GM12878 (cell line): Measurements from ENCODE around the gene DDC. TPM values are rescaled to one million over a fixed set of nuclear protein-coding genes. Genes with fewer than 3 reads are reported as not detected.

ENCODE experiments used
- ATAC-seq: fragments of 200-7000 bp; cut with Tn5 transposase; 3 replicates; pipeline ENCODE4 v1.9.1; 2020; ENCODE audit warnings: mild to moderate bottlenecking, moderate library complexity
- BruUV-seq: library from RNA; stranded (reverse); fragments of 400-500 nt; replicated peaks from 2 replicates; lab custom pipeline; 2021; lab: Mats Ljungman, UMichigan
- CTCF ChIA-PET: fragments of 300-600 bp; sonication (Branson Sonifier 250); formaldehyde crosslinking; extraction: SDS; loops from one replicate; lab custom pipeline; 2021; ENCODE audit warnings: inconsistent platforms; lab: Yijun Ruan, JAX
- POLR2A ChIA-PET: fragments of 350-600 bp; formaldehyde crosslinking; extraction: SDS; loops from one replicate; lab custom pipeline; 2021; ENCODE audit warnings: inconsistent platforms; lab: Charles Lee
- RAD21 ChIA-PET: fragments of 300-600 bp; sonication (Branson Sonifier 250); formaldehyde crosslinking; loops from one replicate; lab custom pipeline; 2023; ENCODE audit warnings: antibody characterized with exemption; ENCODE audit not compliant: unreplicated experiment; lab: Charles Lee
- SMC1A ChIA-PET: fragments of 300-600 bp; sonication (Branson Sonifier 250); formaldehyde crosslinking; loops from one replicate; lab custom pipeline; 2023; ENCODE audit not compliant: unreplicated experiment, uncharacterized antibody; lab: Charles Lee
- DNase-seq: peaks from one replicate; pipeline ENCODE4 v3.0.0-alpha.2; 2011; ENCODE audit warnings: low read depth, low spot score
- FAIRE-seq: peaks from 3 replicates; lab custom pipeline; 2011; peaks lifted over from hg19 to GRCh38; lab: Jason Lieb, UNC
- H2AFZ ChIP-seq: 2 replicates; pipeline ENCODE4 v1.6.0; 2011; ENCODE audit warnings: low read depth, low read length, control low read depth; ENCODE audit not compliant: control insufficient read depth
- H3K27ac ChIP-seq: 2 replicates; pipeline ENCODE4 v1.5.1; 2011; ENCODE audit warnings: control low read depth; ENCODE audit not compliant: control insufficient read depth, insufficient read depth
- H3K27me3 ChIP-seq, 2 experiments: replicated peaks in 1 of 2; 2 replicates each; pipeline versions ENCODE4 v1.6.0 to v1.6.1; 2011; ENCODE audit warnings: low read length in 1 of 2; ENCODE audit not compliant: control insufficient read depth in 2 of 2, insufficient read depth in 2 of 2
- H3K36me3 ChIP-seq, 2 experiments: 2 replicates each; pipeline ENCODE4 v1.5.1; 2011; ENCODE audit warnings: low read length in 1 of 2; ENCODE audit not compliant: control insufficient read depth in 2 of 2, insufficient read depth in 2 of 2
- H3K4me1 ChIP-seq: 2 replicates; pipeline ENCODE4 v1.6.1; 2011; ENCODE audit warnings: mild to moderate bottlenecking, low read length, moderate library complexity, mixed read lengths; ENCODE audit not compliant: control insufficient read depth, insufficient read depth
- H3K4me2 ChIP-seq: 2 replicates; pipeline ENCODE4 v1.6.0; 2011; ENCODE audit warnings: control low read depth; ENCODE audit not compliant: control insufficient read depth, insufficient read depth
- H3K4me3 ChIP-seq: fragments of 200-600 bp; sonication (generic); 2 replicates; pipeline ENCODE4 v1.5.1; 2016
- H3K79me2 ChIP-seq: 2 replicates; pipeline ENCODE4 v1.6.0; 2011; ENCODE audit warnings: low read length; ENCODE audit not compliant: control insufficient read depth, insufficient read depth
- H3K9ac ChIP-seq: 2 replicates; pipeline ENCODE4 v1.8.0; 2011; ENCODE audit warnings: low read length, control low read depth, mixed read lengths; ENCODE audit not compliant: control insufficient read depth, insufficient read depth
- H3K9me3 ChIP-seq: replicated peaks from 3 replicates; pipeline ENCODE4 v1.5.1; 2011; ENCODE audit warnings: mild to moderate bottlenecking, low read length; ENCODE audit not compliant: control insufficient read depth, insufficient read depth
- H4K20me1 ChIP-seq: 2 replicates; pipeline ENCODE4 v1.6.0; 2011; ENCODE audit not compliant: control insufficient read depth, insufficient read depth
- ATF7 ChIP-seq: fragments of 450-650 bp; IDR thresholded peaks from 2 replicates; pipeline ENCODE4 v1.6.1; 2016; ENCODE audit warnings: low read depth, mild to moderate bottlenecking
- CREB1 ChIP-seq: IDR thresholded peaks from 2 replicates; pipeline ENCODE4 v1.6.1; 2012; ENCODE audit warnings: low read depth, mild to moderate bottlenecking, inconsistent platforms
- E2F4 ChIP-seq: IDR thresholded peaks from 2 replicates; pipeline ENCODE4 v1.6.1; 2012; ENCODE audit warnings: low read depth, low read length, improper control_type of control experiment
- EZH2 ChIP-seq: IDR thresholded peaks from 2 replicates; pipeline ENCODE4 v1.6.1; 2012; ENCODE audit warnings: low read depth, mild to moderate bottlenecking, control low read depth, inconsistent platforms, low read length, borderline replicate concordance; ENCODE audit not compliant: control insufficient read depth
- GATAD2B ChIP-seq: fragments of 450-650 bp; conservative IDR thresholded peaks from 2 replicates; pipeline ENCODE4 v1.6.1; 2017; ENCODE audit warnings: low read depth, mild to moderate bottlenecking, moderate library complexity
- HDAC6 ChIP-seq: fragments of 200-600 bp; sonication (generic); IDR thresholded peaks from one replicate; pipeline ENCODE4 v1.8.0; 2017; ENCODE audit warnings: antibody characterized with exemption; ENCODE audit not compliant: unreplicated experiment
- IRF3 ChIP-seq: fragments of 450-650 bp; IDR thresholded peaks from 2 replicates; pipeline ENCODE4 v1.6.1; 2014; ENCODE audit warnings: mild to moderate bottlenecking
- IRF4 ChIP-seq: IDR thresholded peaks from 2 replicates; pipeline ENCODE4 v1.6.1; 2011; ENCODE audit warnings: low read depth, low read length
- KAT2A ChIP-seq: conservative IDR thresholded peaks from 2 replicates; pipeline ENCODE4 v1.6.1; 2011; ENCODE audit warnings: low read depth, low read length; ENCODE audit not compliant: control insufficient read depth
- KDM1A ChIP-seq: fragments of 200-600 bp; sonication (generic); IDR thresholded peaks from 2 replicates; pipeline ENCODE4 v1.6.1; 2016; ENCODE audit warnings: borderline replicate concordance
- POLR2A ChIP-seq: IDR thresholded peaks from 2 replicates; pipeline ENCODE4 v1.6.1; 2011; ENCODE audit warnings: low read depth, mild to moderate bottlenecking, low read length
- RB1 ChIP-seq: fragments of 450-650 bp; formaldehyde crosslinking; IDR thresholded peaks from 2 replicates; pipeline ENCODE4 v1.6.1; 2017; ENCODE audit warnings: mild to moderate bottlenecking, borderline replicate concordance
- RCOR1 ChIP-seq: conservative IDR thresholded peaks from 2 replicates; pipeline ENCODE4 v1.6.1; 2012; ENCODE audit warnings: low read depth, low read length, improper control_type of control experiment
- SREBF1 ChIP-seq: IDR thresholded peaks from 2 replicates; pipeline ENCODE4 v1.6.1; 2012; ENCODE audit warnings: mild to moderate bottlenecking, low read length
- SUZ12 ChIP-seq: fragments of 200-600 bp; sonication (generic); IDR thresholded peaks from one replicate; pipeline ENCODE4 v1.6.1; 2018; ENCODE audit warnings: antibody characterized with exemption, mild to moderate bottlenecking; ENCODE audit not compliant: unreplicated experiment
- WGBS: methylation state at CpG from one replicate; pipeline ENCODE4 v1.1.6; 2016; ENCODE audit warnings: low lambda C conversion rate; ENCODE audit not compliant: insufficient replicate concordance, insufficient coverage; ENCODE audit errors: missing lambda C conversion rate; 5-methylcytosine and 5-hydroxymethylcytosine counted together
- in situ Hi-C: fragments of 300-500 bp; cut with MboI; formaldehyde crosslinking; loops from 9 replicates; pipeline ENCODE4 v1.14.3; 2018; ENCODE audit warnings: mixed read lengths
- intact Hi-C: fragments of 100-400 bp; cut with micrococcal nuclease; formaldehyde crosslinking; loops from one replicate; pipeline ENCODE4 v1.14.2; 2022; ENCODE audit not compliant: unreplicated experiment
- polyA plus RNA-seq, 11 experiments: library from polyadenylated mRNA; depleted of rRNA in 4 of 11; unstranded in 6 of 11; stranded (reverse) in 5 of 11; fragments of >200 nt; fragmentation: Nextera tagmentation in 4 of 11; fragmentation: Illumina TruSeq in 1 of 11; extraction: Ambion mirVana in 4 of 11; extraction: Trizol in 1 of 11; gene quantifications; 1 replicate in 1 of 11; 2 replicates in 10 of 11; pipeline versions ENCODE4 v1.2.1 to v1.2.3, GENCODE V29; 2011 to 2016; ENCODE audit warnings: inconsistent platforms in 2 of 11, missing spikeins in 2 of 11, low read depth in 1 of 11
- total RNA-seq, 4 experiments: library from RNA; depleted of rRNA in 3 of 4; stranded (reverse); fragments of >200 nt in 3 of 4; fragmentation: Illumina TruSeq in 1 of 4; extraction: Trizol in 1 of 4; gene quantifications; 2 replicates each; pipeline versions ENCODE4 v1.2.1 to v1.2.3, GENCODE V29; 2013 to 2021

The DDC gene
- total and polyA plus RNA-seq, 10 of the 15 experiments (the other 5 are each of a cell fraction or from before 2014, with no cell fraction given): not detected

GRCh38 chr7:50473531-50473930 lies 91.7 kb downstream of the DDC start:
- CTCF ChIA-PET: interaction anchor here (3.0 kb wide), 1 partner anchor 687 kb away, joined by 10 read pairs; no protein-coding TSS in a partner anchor
- no peak for TF ChIP-seq ATF7
- TF ChIP-seq RB1: no peak
- no peak for TF ChIP-seq KAT2A
- no peak for TF ChIP-seq SREBF1
- no peak for TF ChIP-seq CREB1
- no peak for TF ChIP-seq IRF4
- no peak for TF ChIP-seq GATAD2B
- no peak for TF ChIP-seq POLR2A
- no peak for TF ChIP-seq SUZ12
- no peak for TF ChIP-seq EZH2
- no peak for TF ChIP-seq RCOR1
- TF ChIP-seq, all 136 proteins: peak for 0
- Histone ChIP-seq H3K36me3 (no peaks in the 10 kb centered on the region), H3K27ac (no peak overlapping the region), H3K4me1 (no peaks in the 10 kb centered on the region), H2AFZ (no peak overlapping the region), H3K79me2 (no peaks in the 10 kb centered on the region), H4K20me1 (no peaks in the 10 kb centered on the region), H3K9me3 (no peaks in the 10 kb centered on the region), H3K27me3 (peaks cover 0 to 2% of the 10 kb centered on the region in 2 experiments; a peak in 3 of 4 replicates), H3K4me3 (no peak overlapping the region), H3K4me2 (no peak overlapping the region), H3K9ac (no peak overlapping the region)
- in situ Hi-C loops: no loop called here
- RAD21 ChIA-PET: no interaction called here
- ATAC-seq: no peak
- SMC1A ChIA-PET: no interaction called here
- intact Hi-C loops: no loop called here
- POLR2A ChIA-PET: no interaction called here
- no peak for FAIRE-seq
- no TSS peak for BruUV-seq
- DNase-seq: no peak
- 45% methylated on average over 4 of the region's 4 CpGs for WGBS

- H3K36me3 ChIP-seq: no peaks in the 10 kb centered on the region
- intact Hi-C loops: no loop called here
- no peaks in the 10 kb centered on the region for H3K79me2 ChIP-seq
- ChIA-PET RAD21 (no interaction called here), POLR2A (no interaction called here), SMC1A (no interaction called here), CTCF (no interaction called here)
- H3K27me3 ChIP-seq: peaks cover 0 to 2% of the 10 kb centered on the region in 2 experiments; a peak in 3 of 4 replicates
- WGBS: 41% methylated on average over 7 of the region's 7 CpGs
- H3K4me2 ChIP-seq: no peak overlapping the region
- FAIRE-seq (no peak), ATAC-seq (no peak), DNase-seq (no peak)
- no peaks in the 10 kb centered on the region for H4K20me1 ChIP-seq
- in situ Hi-C loops: no loop called here
- no TSS peak for BruUV-seq
- H3K4me3 ChIP-seq: no peak overlapping the region
- no peak overlapping the region for H3K27ac ChIP-seq
- no peak overlapping the region for H2AFZ ChIP-seq
- no peaks in the 10 kb centered on the region for H3K4me1 ChIP-seq
- TF ChIP-seq E2F4: no peak
- no peak for TF ChIP-seq HDAC6
- TF ChIP-seq IRF3: no peak
- TF ChIP-seq KDM1A: no peak
- H3K9me3 ChIP-seq: no peaks in the 10 kb centered on the region
- H3K9ac ChIP-seq: no peak overlapping the region
Observed at GRCh38 chr7:50472427-50472826, 92.8 kb downstream of the DDC start.
